Measurements from ENCODE around the gene ZNF709.

DNA sequence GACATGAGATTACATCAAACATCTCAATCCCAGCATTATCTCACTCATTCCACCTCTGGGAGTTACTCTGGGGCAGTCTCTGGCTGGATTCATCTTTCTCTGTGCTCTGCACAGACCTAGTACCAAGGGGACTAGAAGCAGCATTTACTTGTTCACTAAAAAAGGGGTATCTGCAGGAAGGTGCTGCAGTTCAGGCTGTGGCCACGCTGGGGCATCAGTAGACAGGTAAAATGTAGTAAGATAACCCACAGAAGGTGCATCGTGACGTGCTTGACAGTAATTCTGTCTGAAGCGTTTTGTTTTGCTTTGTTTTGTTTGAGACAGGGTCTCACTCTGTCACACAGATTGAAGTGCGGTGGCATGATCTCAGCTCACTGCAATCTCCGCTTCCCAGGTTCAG, 37.4 kb upstream of the ZNF709 start:
- TF ChIP-seq, protein P1, sequence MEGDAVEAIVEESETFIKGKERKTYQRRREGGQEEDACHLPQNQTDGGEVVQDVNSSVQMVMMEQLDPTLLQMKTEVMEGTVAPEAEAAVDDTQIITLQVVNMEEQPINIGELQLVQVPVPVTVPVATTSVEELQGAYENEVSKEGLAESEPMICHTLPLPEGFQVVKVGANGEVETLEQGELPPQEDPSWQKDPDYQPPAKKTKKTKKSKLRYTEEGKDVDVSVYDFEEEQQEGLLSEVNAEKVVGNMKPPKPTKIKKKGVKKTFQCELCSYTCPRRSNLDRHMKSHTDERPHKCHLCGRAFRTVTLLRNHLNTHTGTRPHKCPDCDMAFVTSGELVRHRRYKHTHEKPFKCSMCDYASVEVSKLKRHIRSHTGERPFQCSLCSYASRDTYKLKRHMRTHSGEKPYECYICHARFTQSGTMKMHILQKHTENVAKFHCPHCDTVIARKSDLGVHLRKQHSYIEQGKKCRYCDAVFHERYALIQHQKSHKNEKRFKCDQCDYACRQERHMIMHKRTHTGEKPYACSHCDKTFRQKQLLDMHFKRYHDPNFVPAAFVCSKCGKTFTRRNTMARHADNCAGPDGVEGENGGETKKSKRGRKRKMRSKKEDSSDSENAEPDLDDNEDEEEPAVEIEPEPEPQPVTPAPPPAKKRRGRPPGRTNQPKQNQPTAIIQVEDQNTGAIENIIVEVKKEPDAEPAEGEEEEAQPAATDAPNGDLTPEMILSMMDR (IDR thresholded peaks at IDR 0.05), result peak in 1 of 6 experiments; percentile 3
- no peak for TF ChIP-seq POLR2A (IDR thresholded peaks at IDR 0.05)
